ENCODE data around the gene FEM1B.

DNA sequence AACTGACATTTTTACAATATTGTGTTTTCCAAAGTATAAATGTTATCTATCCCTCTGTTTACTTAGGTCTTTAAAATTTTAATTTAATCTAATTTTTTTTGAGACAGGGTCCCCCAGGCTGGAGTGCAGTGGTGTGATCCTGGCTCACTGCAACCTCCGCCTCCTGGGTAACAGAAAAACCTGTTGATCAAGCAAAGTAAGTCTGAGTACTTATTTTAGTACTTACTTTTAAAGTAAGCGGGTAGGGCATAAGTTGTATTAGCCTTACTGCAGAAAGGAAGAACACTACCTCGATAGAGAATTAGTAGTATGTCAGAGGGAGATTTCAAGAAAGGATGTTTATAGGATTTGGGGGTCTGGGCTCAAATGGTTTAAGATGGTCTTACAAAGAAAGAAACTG, 11.9 kb upstream of the FEM1B start:
- TF ChIP-seq CTCF (IDR thresholded peaks at IDR 0.05; ENCODE audit: insufficient read depth, low read length): no peak
- TF ChIP-seq, protein P1, sequence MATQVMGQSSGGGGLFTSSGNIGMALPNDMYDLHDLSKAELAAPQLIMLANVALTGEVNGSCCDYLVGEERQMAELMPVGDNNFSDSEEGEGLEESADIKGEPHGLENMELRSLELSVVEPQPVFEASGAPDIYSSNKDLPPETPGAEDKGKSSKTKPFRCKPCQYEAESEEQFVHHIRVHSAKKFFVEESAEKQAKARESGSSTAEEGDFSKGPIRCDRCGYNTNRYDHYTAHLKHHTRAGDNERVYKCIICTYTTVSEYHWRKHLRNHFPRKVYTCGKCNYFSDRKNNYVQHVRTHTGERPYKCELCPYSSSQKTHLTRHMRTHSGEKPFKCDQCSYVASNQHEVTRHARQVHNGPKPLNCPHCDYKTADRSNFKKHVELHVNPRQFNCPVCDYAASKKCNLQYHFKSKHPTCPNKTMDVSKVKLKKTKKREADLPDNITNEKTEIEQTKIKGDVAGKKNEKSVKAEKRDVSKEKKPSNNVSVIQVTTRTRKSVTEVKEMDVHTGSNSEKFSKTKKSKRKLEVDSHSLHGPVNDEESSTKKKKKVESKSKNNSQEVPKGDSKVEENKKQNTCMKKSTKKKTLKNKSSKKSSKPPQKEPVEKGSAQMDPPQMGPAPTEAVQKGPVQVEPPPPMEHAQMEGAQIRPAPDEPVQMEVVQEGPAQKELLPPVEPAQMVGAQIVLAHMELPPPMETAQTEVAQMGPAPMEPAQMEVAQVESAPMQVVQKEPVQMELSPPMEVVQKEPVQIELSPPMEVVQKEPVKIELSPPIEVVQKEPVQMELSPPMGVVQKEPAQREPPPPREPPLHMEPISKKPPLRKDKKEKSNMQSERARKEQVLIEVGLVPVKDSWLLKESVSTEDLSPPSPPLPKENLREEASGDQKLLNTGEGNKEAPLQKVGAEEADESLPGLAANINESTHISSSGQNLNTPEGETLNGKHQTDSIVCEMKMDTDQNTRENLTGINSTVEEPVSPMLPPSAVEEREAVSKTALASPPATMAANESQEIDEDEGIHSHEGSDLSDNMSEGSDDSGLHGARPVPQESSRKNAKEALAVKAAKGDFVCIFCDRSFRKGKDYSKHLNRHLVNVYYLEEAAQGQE (IDR thresholded peaks at IDR 0.05; ENCODE audit: insufficient replicate concordance, low read depth): no peak
